ENCODE data around the gene TM7SF2. TPM values are rescaled to one million over a fixed set of nuclear protein-coding genes. Genes with fewer than 3 reads are reported as not detected.

TM7SF2 gene
- total RNA-seq, 4 donors from 2014 or later = 20.0 to 99.4 (median 53.5) TPM

DNA sequence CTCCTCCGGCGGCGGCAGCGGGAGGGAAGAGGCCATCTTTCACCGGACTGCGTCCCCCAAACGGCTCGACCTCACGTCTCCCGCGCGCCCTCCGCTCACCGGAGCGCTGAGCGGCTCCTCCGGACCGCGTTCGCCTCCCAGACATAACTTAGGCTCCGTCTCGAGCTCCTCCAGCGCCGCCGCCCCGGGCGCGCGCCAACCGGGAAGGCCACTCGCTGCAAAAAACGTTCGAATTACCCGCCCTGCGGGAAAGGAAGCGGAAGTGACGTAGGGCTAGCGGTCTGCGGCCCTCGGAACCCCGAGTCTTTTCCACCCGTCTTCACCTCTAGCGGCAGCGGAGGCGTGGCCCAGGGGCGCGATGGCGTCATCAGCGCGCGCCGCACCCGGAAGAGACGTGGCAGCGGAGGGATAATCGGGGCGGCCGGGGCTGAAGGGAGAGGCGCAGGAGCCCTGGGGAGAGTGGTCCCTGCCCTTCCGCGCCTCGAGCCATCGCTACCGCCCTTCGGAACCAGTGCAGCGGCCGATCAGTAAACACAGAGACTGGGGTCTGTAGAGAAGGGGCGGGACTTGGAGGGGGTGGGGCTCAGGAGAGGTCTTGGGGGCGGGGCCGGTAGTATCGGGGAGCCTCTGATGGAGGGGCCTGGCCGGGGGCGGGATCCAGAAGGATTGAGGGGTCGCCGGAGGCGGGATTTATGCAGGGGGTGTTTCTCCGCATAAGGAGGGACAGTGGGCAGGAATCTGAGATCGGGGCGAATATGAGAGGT lies 27.7 kb upstream of the TM7SF2 start, which contains the start of the genes CDCA5 and ZFPL1:
Gene CDCA5, minus strand, starts transcription at position 207 of the 764 bp plus-strand sequence. Its CDS starts 62 bp downstream, at position 145.
Gene ZFPL1, plus strand, starts transcription at position 389 of the 764 bp plus-strand sequence. CDS start 477 bp downstream, outside the sequence.
- DNase-seq = peak; percentile 94
- Histone ChIP-seq H3K4me3 (replicated peaks in 1 of 3) (peak within 1 kb of the TSS; percentile 44 to 82 (median 56)), H3K9me3 (no peaks in the 10 kb centered on the region), H3K36me3 (peaks cover 7 to 22% of the 10 kb centered on the region in 2 donors), H3K27ac (peak within 1 kb of the TSS; percentile 84 to 92 (median 87)), H3K4me1 (peaks cover 8 to 17% of the 10 kb centered on the region in 2 donors), H3K27me3 (no peaks in the 10 kb centered on the region)
- intact Hi-C loops (cut with DNase I) = loop anchor here (2.0 kb wide), 1 partner anchor 69 kb away; the partner anchor contains the start of gene ARL2
- WGBS, 2 donors = 1 to 2% methylated on average over 46 to 51 of the region's 79 CpGs
- no peak for TF ChIP-seq CTCF (IDR thresholded peaks at IDR 0.05)
- peak in 1 of 2 donors; percentile 70 for TF ChIP-seq POLR2A (IDR thresholded peaks at IDR 0.05)

GRCh38 chr11:65084598-65085375 lies 26.9 kb upstream of the TM7SF2 start:
- WGBS, 2 donors = 43 to 65% methylated on average over 18 to 22 of the region's 23 CpGs
- H3K4me1 ChIP-seq = peaks cover 8 to 17% of the 10 kb centered on the region in 2 donors
- peak overlapping the region in 2 of 3 donors; percentile 87 to 92 for H3K27ac ChIP-seq
- H3K9me3 ChIP-seq = no peaks in the 10 kb centered on the region
- DNase-seq = no peak
- TF ChIP-seq CTCF (IDR thresholded peaks at IDR 0.05) (no peak), POLR2A (IDR thresholded peaks at IDR 0.05) (no peak)
- no peaks in the 10 kb centered on the region for H3K27me3 ChIP-seq
- intact Hi-C loops (cut with DNase I) = loop anchor here (2.0 kb wide), 1 partner anchor 70 kb away; the partner anchor contains the start of gene ARL2
- peak overlapping the region; percentile 44 to 82 (median 56) for H3K4me3 ChIP-seq (replicated peaks in 1 of 3)
- H3K36me3 ChIP-seq = peaks cover 7 to 22% of the 10 kb centered on the region in 2 donors

GRCh38 chr11:65085446-65085845 lies 26.2 kb upstream of the TM7SF2 start:
- intact Hi-C loops (cut with DNase I) = loop anchor here (2.0 kb wide), 1 partner anchor 71 kb away; the partner anchor contains the start of gene ARL2
- Histone ChIP-seq H3K27me3 (no peaks in the 10 kb centered on the region), H3K4me3 (replicated peaks in 1 of 3) (no peak overlapping the region), H3K4me1 (peaks cover 8 to 17% of the 10 kb centered on the region in 2 donors), H3K36me3 (peaks cover 7 to 22% of the 10 kb centered on the region in 2 donors), H3K9me3 (no peaks in the 10 kb centered on the region), H3K27ac (no peak overlapping the region)
- WGBS, 2 donors = 95% methylated on average over 4 of the region's 4 CpGs
- DNase-seq = no peak
- TF ChIP-seq POLR2A (IDR thresholded peaks at IDR 0.05) (no peak), CTCF (IDR thresholded peaks at IDR 0.05) (no peak)

GRCh38 chr11:65086809-65087208 lies 24.9 kb upstream of the TM7SF2 start:
- intact Hi-C loops (cut with DNase I) = no loop called here
- H3K27ac ChIP-seq = no peak overlapping the region
- no peaks in the 10 kb centered on the region for H3K27me3 ChIP-seq
- DNase-seq = no peak
- H3K4me3 ChIP-seq (replicated peaks in 1 of 3) = no peak overlapping the region
- TF ChIP-seq CTCF (IDR thresholded peaks at IDR 0.05) (no peak), POLR2A (IDR thresholded peaks at IDR 0.05) (no peak)
- WGBS, 2 donors = 89 to 91% methylated on average over 8 to 9 of the region's 9 CpGs
- no peaks in the 10 kb centered on the region for H3K9me3 ChIP-seq
- peaks cover 7 to 22% of the 10 kb centered on the region in 2 donors for H3K36me3 ChIP-seq
- peaks cover 8 to 17% of the 10 kb centered on the region in 2 donors for H3K4me1 ChIP-seq
